Measurements from ENCODE around the gene TRMT11. TPM values are rescaled to one million over a fixed set of nuclear protein-coding genes. Genes with fewer than 3 reads are reported as not detected.

TRMT11 gene
- total and polyA plus RNA-seq, 2 of the 13 experiments (the other 11 are each of a cell fraction or from before 2014, with no cell fraction given) = 42.2 to 81.9 TPM

DNA sequence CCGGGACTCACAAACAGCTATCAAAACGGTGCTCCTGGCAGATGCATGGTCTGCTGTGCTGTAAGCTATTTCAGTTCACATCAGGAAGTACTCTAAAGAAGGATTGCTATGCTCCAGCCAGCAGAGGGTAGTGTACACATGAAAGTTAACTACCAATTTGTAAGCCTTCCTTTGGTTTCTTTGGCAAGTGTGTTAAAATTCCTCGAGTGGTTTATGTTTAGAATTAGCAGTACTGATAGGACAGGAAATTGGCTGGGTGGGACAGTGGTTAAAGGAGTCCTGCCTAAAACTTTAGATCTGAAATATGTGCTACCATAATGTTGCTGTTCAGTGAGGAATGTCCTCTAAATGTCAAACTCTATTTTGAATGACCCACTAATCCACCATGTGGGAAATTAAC, 47.4 kb downstream of the TRMT11 start (continued):
- no peak for TF ChIP-seq MYNN (CRISPR knock-in tag; IDR thresholded peaks at IDR 0.05; ENCODE audit: low read depth)
- peak; percentile 62 for TF ChIP-seq RAD21 (CRISPR knock-in tag; IDR thresholded peaks at IDR 0.05)
- no peak for TF ChIP-seq ZNF383 (CRISPR knock-in tag; IDR thresholded peaks at IDR 0.05; ENCODE audit: borderline replicate concordance)
- TF ChIP-seq SMC3 (IDR thresholded peaks at IDR 0.05; ENCODE audit: low read length) = peak; percentile 58
- no peak for TF ChIP-seq AHR (CRISPR knock-in tag; IDR thresholded peaks at IDR 0.05)
- TF ChIP-seq PPARG (CRISPR knock-in tag; conservative IDR thresholded peaks at IDR 0.05) = 0 out of 2 replicates have a peak, but pooled peaks have one; percentile 18
- TF ChIP-seq, protein P1, sequence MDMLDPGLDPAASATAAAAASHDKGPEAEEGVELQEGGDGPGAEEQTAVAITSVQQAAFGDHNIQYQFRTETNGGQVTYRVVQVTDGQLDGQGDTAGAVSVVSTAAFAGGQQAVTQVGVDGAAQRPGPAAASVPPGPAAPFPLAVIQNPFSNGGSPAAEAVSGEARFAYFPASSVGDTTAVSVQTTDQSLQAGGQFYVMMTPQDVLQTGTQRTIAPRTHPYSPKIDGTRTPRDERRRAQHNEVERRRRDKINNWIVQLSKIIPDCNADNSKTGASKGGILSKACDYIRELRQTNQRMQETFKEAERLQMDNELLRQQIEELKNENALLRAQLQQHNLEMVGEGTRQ (IDR thresholded peaks at IDR 0.05; ENCODE audit: low read depth, low read length) = no peak
- TF ChIP-seq, protein P1 (CRISPR knock-in tag; IDR thresholded peaks at IDR 0.05; ENCODE audit: borderline replicate concordance) = no peak
- peak; percentile 55; the same call in 1 of the 2 replicates for TF ChIP-seq ELF1 (CRISPR knock-in tag; IDR thresholded peaks at IDR 0.05)

DNA sequence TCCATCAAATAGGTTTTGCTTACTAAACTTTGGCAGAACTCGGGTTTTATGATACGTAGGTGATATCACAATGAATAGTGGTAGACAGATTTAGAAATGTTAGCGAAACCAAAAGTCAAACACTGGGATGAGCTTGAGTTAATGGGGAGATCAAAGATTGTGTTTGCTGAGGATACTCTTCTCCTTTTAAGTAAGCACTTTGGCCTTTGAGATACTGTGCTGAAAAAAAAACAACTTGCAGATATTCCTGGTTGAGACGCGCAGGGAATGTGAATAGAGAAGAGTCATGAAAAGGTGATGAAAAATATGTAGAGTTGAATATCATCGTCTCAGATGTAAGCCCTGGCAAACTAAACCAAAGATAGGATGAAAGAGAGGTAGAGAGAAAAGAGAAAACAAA, 48.3 kb downstream of the TRMT11 start:
- intact Hi-C loops (cut with micrococcal nuclease; ENCODE audit: unreplicated experiment) (loop anchor here (5.0 kb wide), 1 partner anchor 278 kb away; no protein-coding TSS in a partner anchor), in situ Hi-C loops (cut with HindIII; ENCODE audit: extremely low pct_ligation_motif_present, low pct_unique_long_range_greater_than_20kb) (loop anchor here (25.0 kb wide), 2 partner anchors 628 to 1078 kb away; partner anchors contain the start of gene RSPO3)
- Histone ChIP-seq H3K4me2 (ENCODE audit: low read depth, low read length) (no peak overlapping the region), H3K27ac (ENCODE audit: extremely low read length, insufficient read depth, low read length) (no peak overlapping the region), H3K9me3 (ENCODE audit: low read length) (no peaks in the 10 kb centered on the region), H3K4me1 (ENCODE audit: insufficient read depth, low read length) (peaks cover 14% of the 10 kb centered on the region), H3K4me3 (replicated peaks in 1 of 3; ENCODE audit: insufficient read depth in 1 of 3, low read depth in 2 of 3, low read length in 3 of 3) (no peak overlapping the region), H3K36me3 (replicated peaks in 1 of 2; ENCODE audit: control insufficient read depth in 1 of 2, insufficient read depth in 2 of 2, low read length in 2 of 2) (peaks cover 11 to 81% of the 10 kb centered on the region in 2 experiments), H3K79me2 (ENCODE audit: insufficient read depth, low read length) (no peaks in the 10 kb centered on the region), H4K20me1 (ENCODE audit: insufficient read depth, low read length) (peaks cover 7% of the 10 kb centered on the region; the same call in 1 of the 2 replicates), H3K27me3 (ENCODE audit: control insufficient read depth in 1 of 2, insufficient read depth in 2 of 2, low read length in 2 of 2) (no peaks in the 10 kb centered on the region), H2AFZ (ENCODE audit: low read length) (no peak overlapping the region), H3K9ac (ENCODE audit: insufficient read depth, low read depth, low read length) (no peak overlapping the region)
- ChIA-PET CTCF (ENCODE audit: low intra/inter-chr PET ratio, low total read pairs) (interaction anchor here (2.0 kb wide), 1 partner anchor 136 kb away, joined by 13 read pairs; no protein-coding TSS in a partner anchor), POLR2A (no interaction called here)
- DNase-seq (ENCODE audit: low spot score) (no peak), FAIRE-seq (no peak), ATAC-seq (no peak)
- BruUV-seq (replicated peaks) = no TSS peak
- TF ChIP-seq ZNF747 (CRISPR knock-in tag; IDR thresholded peaks at IDR 0.05; ENCODE audit: borderline replicate concordance) (no peak), HNF4A (CRISPR knock-in tag; IDR thresholded peaks at IDR 0.05) (0 out of 2 replicates have a peak, but pooled peaks have one; percentile 5)
- 98% methylated on average over 6 of the region's 6 CpGs for WGBS (ENCODE audit: low lambda C conversion rate)

All from HepG2 (cell line).